ENCODE results near the gene PTPRD.

Gene PTPRD

DNA sequence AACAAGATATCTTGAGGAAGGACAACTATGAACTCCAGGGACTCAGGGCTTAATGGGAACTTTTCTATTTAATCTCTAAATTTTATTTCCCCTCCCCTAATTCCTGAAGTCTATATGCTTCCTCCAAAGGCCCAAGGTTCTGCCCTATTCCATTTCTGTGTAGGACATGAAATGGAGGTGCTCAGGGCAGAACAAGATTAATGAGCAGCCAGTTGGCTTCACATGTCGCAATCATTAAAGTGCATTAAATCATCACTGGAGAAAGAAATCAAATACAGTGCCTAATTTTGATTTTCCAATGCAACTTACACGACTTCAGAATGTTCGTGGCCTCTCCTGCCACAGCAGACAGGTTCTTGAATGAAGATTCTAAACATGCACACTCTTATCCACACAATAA is 862.1 kb downstream of the PTPRD start:
- H3K4me1 ChIP-seq (ENCODE audit: insufficient read depth, low read length): no peaks in the 10 kb centered on the region
- no peaks in the 10 kb centered on the region for H3K36me3 ChIP-seq (ENCODE audit: insufficient read depth, low read length)
- no peak overlapping the region for H2AFZ ChIP-seq (ENCODE audit: low read depth, low read length)
- H3K4me3 ChIP-seq (ENCODE audit: low read length): no peak overlapping the region
- no peaks in the 10 kb centered on the region for H3K27me3 ChIP-seq (ENCODE audit: insufficient read depth, low read length)
- H3K9me3 ChIP-seq (ENCODE audit: low read length): no peaks in the 10 kb centered on the region

DNA sequence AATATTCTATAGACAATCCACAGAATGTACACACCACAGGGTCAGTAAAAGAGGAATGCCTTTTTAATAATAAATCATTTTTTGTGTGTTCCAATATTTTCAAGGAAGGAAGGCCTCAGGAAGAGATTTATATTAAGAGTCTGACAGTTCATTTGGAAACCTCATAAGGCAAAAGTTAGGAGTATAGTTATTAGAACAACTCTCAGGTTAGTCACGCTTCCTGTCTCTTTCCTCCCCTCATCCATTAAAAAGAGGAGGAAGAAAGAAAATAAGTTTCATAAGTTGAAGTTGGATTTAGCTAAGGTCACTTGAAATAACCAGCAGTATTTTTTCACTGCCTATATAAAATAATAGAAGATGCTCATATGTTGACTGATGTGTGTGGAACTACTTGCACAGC is 863.2 kb downstream of the PTPRD start:
- Histone ChIP-seq H3K27me3 (ENCODE audit: insufficient read depth, low read length) (no peaks in the 10 kb centered on the region), H3K4me3 (ENCODE audit: low read length) (no peak overlapping the region), H3K4me1 (ENCODE audit: insufficient read depth, low read length) (no peaks in the 10 kb centered on the region), H2AFZ (ENCODE audit: low read depth, low read length) (no peak overlapping the region), H3K9me3 (ENCODE audit: low read length) (no peaks in the 10 kb centered on the region), H3K36me3 (ENCODE audit: insufficient read depth, low read length) (no peaks in the 10 kb centered on the region)

DNA sequence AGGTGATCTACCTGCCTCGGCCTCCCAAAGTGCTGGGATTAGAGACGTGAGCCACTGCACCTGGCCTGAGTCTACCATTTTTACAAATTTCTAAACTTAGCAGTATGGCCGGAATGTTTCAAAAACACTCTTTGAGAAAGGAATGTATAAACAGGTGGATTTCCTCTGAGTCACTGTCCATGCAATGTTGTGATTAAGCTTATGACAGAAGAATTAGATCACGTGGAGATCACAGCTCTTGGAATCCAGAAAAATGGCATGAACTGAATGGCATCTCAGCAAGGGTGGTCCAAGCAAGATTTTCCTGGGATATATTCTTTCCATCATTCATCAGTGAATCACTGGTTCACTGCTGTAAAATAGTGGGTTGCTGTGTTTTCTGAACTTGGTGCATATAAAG is 865.0 kb downstream of the PTPRD start:
- no peaks in the 10 kb centered on the region for H3K27me3 ChIP-seq (ENCODE audit: insufficient read depth, low read length)
- no peak overlapping the region for H3K4me3 ChIP-seq (ENCODE audit: low read length)
- no peaks in the 10 kb centered on the region for H3K36me3 ChIP-seq (ENCODE audit: insufficient read depth, low read length)
- H3K4me1 ChIP-seq (ENCODE audit: insufficient read depth, low read length): no peaks in the 10 kb centered on the region
- H3K9me3 ChIP-seq (ENCODE audit: low read length): no peaks in the 10 kb centered on the region
- H2AFZ ChIP-seq (ENCODE audit: low read depth, low read length): no peak overlapping the region

DNA sequence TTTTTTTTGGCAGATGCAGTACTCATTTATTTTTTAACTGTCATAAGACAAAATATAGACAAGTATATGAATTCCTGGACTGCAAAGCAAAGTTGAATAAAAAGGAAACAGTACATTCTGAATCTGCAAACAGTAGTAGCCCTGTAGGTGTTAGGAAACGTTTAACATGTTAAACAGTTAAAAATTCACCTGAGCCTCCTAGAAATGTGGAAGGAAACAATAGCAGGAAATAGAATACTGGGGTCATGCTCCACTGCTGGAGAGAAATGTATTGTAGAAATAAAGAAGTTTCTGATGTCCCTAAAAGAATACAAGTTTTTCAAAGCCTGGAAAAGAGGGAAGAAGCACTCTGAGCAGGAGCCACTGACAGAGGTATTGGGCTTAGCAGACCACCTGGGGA is 866.0 kb downstream of the PTPRD start:
- Histone ChIP-seq H3K36me3 (ENCODE audit: insufficient read depth, low read length) (no peaks in the 10 kb centered on the region), H2AFZ (ENCODE audit: low read depth, low read length) (no peak overlapping the region), H3K9me3 (ENCODE audit: low read length) (no peaks in the 10 kb centered on the region)

DNA sequence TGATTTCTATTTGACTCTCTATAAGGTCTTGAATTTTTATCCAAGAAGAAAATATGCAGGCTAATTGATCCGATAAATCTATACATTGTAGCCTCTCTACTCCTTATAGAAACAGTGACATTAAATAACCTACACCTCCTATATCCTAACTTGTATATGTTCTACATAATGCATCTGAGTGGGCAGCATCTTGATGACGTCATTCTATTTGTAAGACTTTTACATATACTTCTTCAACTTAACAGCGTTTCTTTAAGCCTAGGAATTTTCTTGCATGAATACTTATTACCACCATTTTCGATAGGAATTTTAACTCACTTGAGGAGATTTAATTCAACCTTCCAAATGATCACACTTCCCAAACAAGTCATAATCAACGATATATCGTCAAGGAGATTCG is 869.0 kb downstream of the PTPRD start:
- Histone ChIP-seq H3K4me3 (ENCODE audit: low read length) (no peak overlapping the region), H2AFZ (ENCODE audit: low read depth, low read length) (no peak overlapping the region), H3K27me3 (ENCODE audit: insufficient read depth, low read length) (no peaks in the 10 kb centered on the region), H3K9me3 (ENCODE audit: low read length) (no peaks in the 10 kb centered on the region), H3K4me1 (ENCODE audit: insufficient read depth, low read length) (no peaks in the 10 kb centered on the region), H3K36me3 (ENCODE audit: insufficient read depth, low read length) (no peaks in the 10 kb centered on the region)

More for the DNA sequence above, 866.0 kb downstream of the PTPRD start:
- Histone ChIP-seq H3K4me1 (ENCODE audit: insufficient read depth, low read length) (no peaks in the 10 kb centered on the region), H3K27me3 (ENCODE audit: insufficient read depth, low read length) (no peaks in the 10 kb centered on the region), H3K4me3 (ENCODE audit: low read length) (no peak overlapping the region)

DNA sequence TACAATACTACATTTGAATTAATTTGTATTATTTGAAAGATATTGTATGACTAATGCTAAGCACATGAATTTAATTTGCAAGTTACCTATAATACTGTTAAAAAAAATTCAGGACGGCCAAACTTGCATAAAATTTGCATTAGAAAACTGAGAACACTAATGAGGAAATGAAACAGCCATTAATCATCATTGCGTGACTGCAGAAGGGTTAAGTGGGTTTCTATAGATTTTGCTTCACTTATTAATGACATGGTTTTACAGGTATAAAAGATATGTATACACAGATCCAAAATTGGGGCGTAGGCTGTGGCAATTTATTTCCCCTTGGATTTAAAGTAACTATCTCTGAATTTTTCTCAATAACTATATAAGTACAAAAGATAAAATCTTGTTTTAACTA is 882.6 kb downstream of the PTPRD start:
- H3K4me3 ChIP-seq (ENCODE audit: low read length): no peak overlapping the region
- no peaks in the 10 kb centered on the region for H3K36me3 ChIP-seq (ENCODE audit: insufficient read depth, low read length)
- H3K4me1 ChIP-seq (ENCODE audit: insufficient read depth, low read length): no peaks in the 10 kb centered on the region
- no peak overlapping the region for H2AFZ ChIP-seq (ENCODE audit: low read depth, low read length)
- H3K27me3 ChIP-seq (ENCODE audit: insufficient read depth, low read length): no peaks in the 10 kb centered on the region
- H3K9me3 ChIP-seq (ENCODE audit: low read length): no peaks in the 10 kb centered on the region

DNA sequence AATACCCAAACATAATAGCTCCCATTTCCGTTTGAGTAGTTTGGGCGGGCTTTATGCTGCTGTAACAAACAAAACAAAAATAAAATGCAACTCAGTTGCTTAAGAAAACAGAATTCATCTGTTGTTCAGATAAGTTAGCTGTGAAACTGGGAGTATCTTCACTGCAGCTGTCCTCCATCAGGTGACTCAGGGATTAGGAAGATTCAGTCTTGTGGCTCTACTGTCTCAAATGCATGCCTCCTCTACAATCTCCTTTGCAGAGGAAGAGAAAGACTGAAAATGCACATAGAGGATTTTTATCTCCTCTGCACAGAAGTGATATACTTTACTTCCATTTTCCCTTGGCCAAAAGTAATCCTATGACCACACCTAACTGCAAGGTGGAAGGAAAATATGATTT is 883.7 kb downstream of the PTPRD start:
- Histone ChIP-seq H3K36me3 (ENCODE audit: insufficient read depth, low read length) (no peaks in the 10 kb centered on the region), H3K9me3 (ENCODE audit: low read length) (no peaks in the 10 kb centered on the region), H3K4me1 (ENCODE audit: insufficient read depth, low read length) (no peaks in the 10 kb centered on the region)

DNA sequence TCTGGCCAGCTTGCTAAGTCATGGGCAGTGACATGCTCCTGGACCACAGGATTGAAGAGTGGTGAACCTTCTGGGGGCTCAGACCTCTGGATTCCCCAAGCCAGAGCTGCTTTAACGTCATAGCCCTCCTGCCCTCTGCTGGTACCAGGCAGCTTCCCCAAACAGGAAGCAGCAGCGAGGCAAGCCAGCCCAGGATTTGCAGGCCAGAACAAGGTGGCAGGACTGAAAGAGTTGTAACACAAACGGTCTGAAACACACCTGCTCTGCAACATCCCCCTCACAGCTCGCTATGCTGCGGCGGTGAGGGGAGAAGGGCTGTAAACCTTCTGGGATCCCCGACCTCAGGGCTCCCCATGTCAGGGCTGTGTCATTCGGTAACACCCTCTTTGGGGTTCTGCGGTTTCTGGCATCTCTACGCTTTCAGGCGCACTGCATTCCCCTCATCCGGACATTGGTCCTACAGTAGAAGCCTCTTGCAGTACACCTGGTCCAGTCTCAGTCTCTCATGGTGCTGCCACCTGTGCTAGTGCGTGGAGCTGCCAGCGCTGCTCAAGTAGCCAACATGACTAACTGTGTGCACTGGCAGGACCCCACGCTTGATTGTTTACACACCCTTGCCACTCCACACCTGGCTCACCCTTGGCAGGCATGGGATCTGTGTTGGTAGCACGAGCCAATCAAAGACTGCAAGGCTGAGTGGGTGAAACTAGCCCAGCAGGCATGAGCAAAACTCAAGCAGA is 893.3 kb downstream of the PTPRD start:
- no peak overlapping the region for H3K4me3 ChIP-seq (ENCODE audit: low read length)
- no peaks in the 10 kb centered on the region for H3K36me3 ChIP-seq (ENCODE audit: insufficient read depth, low read length)
- H3K4me1 ChIP-seq (ENCODE audit: insufficient read depth, low read length): no peaks in the 10 kb centered on the region
- no peak overlapping the region for H2AFZ ChIP-seq (ENCODE audit: low read depth, low read length)
- H3K9me3 ChIP-seq (ENCODE audit: low read length): no peaks in the 10 kb centered on the region
- H3K27me3 ChIP-seq (ENCODE audit: insufficient read depth, low read length): no peaks in the 10 kb centered on the region

More for the DNA sequence above, 883.7 kb downstream of the PTPRD start:
- H3K4me3 ChIP-seq (ENCODE audit: low read length): no peak overlapping the region
- no peak overlapping the region for H2AFZ ChIP-seq (ENCODE audit: low read depth, low read length)
- H3K27me3 ChIP-seq (ENCODE audit: insufficient read depth, low read length): no peaks in the 10 kb centered on the region

DNA sequence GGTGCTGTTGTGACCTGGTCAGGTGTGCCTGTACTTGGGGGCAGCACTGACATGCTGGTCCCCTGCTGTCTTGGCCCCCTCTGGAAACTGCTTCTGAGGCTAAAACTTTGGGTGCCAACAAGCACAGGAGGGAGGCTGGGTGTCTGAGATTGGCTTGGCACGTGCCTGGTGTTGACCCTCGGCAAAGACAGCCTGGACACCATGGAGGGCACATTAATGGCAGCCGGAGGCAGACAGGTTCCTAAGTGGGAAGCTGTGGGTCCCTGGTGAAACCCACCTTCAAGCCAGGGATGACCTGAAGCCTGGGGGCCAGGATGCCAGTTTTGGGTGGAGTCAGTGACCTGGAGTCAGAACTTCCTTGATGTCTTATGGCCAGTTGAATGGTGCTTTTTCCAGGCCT is 894.1 kb downstream of the PTPRD start:
- H3K4me3 ChIP-seq (ENCODE audit: low read length): no peak overlapping the region
- no peak overlapping the region for H2AFZ ChIP-seq (ENCODE audit: low read depth, low read length)
- H3K27me3 ChIP-seq (ENCODE audit: insufficient read depth, low read length): no peaks in the 10 kb centered on the region
- no peaks in the 10 kb centered on the region for H3K4me1 ChIP-seq (ENCODE audit: insufficient read depth, low read length)
- no peaks in the 10 kb centered on the region for H3K9me3 ChIP-seq (ENCODE audit: low read length)
- H3K36me3 ChIP-seq (ENCODE audit: insufficient read depth, low read length): no peaks in the 10 kb centered on the region

DNA sequence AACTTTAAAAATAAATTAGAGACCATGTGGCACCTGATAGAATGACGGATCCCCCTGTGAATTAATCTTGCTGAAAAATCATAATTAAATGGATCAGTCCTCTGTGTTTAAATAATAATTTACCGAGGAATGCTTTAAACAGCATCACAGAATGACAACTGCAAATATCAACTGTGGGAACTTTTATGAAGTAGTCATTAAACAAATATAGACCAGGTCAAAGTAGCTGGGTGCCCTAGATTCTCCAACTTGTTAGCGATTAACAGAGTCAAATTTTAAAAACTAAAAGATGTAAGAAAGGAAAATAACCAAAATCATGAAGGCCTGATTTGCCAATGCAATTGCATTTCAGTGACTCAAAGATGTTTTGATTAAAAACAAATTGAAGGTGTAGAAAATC is 933.4 kb downstream of the PTPRD start:
- H3K36me3 ChIP-seq (ENCODE audit: insufficient read depth, low read length): no peaks in the 10 kb centered on the region
- no peaks in the 10 kb centered on the region for H3K4me1 ChIP-seq (ENCODE audit: insufficient read depth, low read length)
- H3K27me3 ChIP-seq (ENCODE audit: insufficient read depth, low read length): no peaks in the 10 kb centered on the region
- H3K9me3 ChIP-seq (ENCODE audit: low read length): no peaks in the 10 kb centered on the region
- H3K4me3 ChIP-seq (ENCODE audit: low read length): no peak overlapping the region
- H2AFZ ChIP-seq (ENCODE audit: low read depth, low read length): no peak overlapping the region

DNA sequence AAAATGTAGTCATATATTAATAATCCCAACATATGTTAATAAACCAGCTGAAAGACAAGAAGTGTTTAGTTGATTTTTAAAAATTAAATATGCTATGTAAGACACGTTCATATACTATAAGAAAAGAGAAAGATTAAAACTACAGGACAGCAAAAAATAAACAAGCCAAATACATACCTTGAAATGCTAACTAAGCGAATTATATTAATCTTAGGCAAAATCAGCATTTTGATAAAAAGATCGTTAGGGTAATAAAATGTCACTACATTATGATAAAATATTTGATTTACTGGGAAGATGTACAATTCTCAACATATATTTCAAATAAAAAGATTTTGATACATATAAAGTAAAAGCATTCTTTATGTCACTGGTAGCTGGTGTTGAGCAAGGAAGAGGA is 938.3 kb downstream of the PTPRD start:
- Histone ChIP-seq H3K27me3 (ENCODE audit: insufficient read depth, low read length) (no peaks in the 10 kb centered on the region), H3K36me3 (ENCODE audit: insufficient read depth, low read length) (no peaks in the 10 kb centered on the region), H2AFZ (ENCODE audit: low read depth, low read length) (no peak overlapping the region)

DNA sequence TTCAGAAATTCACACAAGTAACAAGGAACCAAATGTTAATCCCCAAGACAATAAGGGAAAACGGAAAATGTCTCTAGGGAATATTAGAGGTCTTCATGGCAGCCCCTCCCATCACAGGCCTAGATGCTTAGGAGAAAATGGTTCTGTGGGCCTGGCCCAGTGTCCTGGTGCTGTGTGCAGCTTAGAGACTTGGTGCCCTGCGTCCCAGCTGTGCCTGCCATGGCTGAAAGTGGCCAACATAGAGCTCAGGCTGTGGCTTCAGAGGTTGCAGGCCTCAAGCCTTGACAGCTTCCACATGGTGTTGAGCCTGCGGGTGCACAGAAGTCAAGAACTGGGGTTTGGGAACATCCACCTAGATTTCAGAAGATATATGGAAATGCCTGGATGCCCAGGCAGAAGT is 942.3 kb downstream of the PTPRD start:
- H2AFZ ChIP-seq (ENCODE audit: low read depth, low read length): no peak overlapping the region
- no peaks in the 10 kb centered on the region for H3K4me1 ChIP-seq (ENCODE audit: insufficient read depth, low read length)
- H3K9me3 ChIP-seq (ENCODE audit: low read length): no peaks in the 10 kb centered on the region
- H3K36me3 ChIP-seq (ENCODE audit: insufficient read depth, low read length): no peaks in the 10 kb centered on the region
- H3K4me3 ChIP-seq (ENCODE audit: low read length): no peak overlapping the region
- H3K27me3 ChIP-seq (ENCODE audit: insufficient read depth, low read length): no peaks in the 10 kb centered on the region

More for the DNA sequence above, 938.3 kb downstream of the PTPRD start:
- no peaks in the 10 kb centered on the region for H3K4me1 ChIP-seq (ENCODE audit: insufficient read depth, low read length)
- no peak overlapping the region for H3K4me3 ChIP-seq (ENCODE audit: low read length)
- no peaks in the 10 kb centered on the region for H3K9me3 ChIP-seq (ENCODE audit: low read length)

DNA sequence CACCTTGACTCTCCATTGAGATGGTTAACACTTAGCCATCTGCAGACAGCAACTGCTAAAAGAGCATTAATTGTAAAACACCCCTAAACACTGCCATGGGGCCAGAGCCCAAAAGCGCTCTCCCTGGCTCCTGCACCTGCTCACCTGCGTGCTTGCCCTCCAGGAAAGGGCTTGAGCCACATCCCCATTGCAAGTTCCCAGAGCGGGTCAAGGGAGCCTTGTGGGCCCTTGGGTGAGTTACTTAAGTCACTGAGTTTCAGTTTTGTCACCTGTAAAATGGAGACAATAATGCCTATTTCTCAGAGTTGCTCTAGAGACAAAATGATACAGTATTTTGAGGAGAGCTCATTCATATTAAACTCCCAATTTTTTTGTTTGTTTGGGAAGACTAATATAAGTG is 967.8 kb downstream of the PTPRD start:
- H3K27me3 ChIP-seq (ENCODE audit: insufficient read depth, low read length): no peaks in the 10 kb centered on the region
- H3K9me3 ChIP-seq (ENCODE audit: low read length): no peaks in the 10 kb centered on the region
- H3K4me3 ChIP-seq (ENCODE audit: low read length): no peak overlapping the region
- no peaks in the 10 kb centered on the region for H3K4me1 ChIP-seq (ENCODE audit: insufficient read depth, low read length)
- no peak overlapping the region for H2AFZ ChIP-seq (ENCODE audit: low read depth, low read length)
- H3K36me3 ChIP-seq (ENCODE audit: insufficient read depth, low read length): no peaks in the 10 kb centered on the region

DNA sequence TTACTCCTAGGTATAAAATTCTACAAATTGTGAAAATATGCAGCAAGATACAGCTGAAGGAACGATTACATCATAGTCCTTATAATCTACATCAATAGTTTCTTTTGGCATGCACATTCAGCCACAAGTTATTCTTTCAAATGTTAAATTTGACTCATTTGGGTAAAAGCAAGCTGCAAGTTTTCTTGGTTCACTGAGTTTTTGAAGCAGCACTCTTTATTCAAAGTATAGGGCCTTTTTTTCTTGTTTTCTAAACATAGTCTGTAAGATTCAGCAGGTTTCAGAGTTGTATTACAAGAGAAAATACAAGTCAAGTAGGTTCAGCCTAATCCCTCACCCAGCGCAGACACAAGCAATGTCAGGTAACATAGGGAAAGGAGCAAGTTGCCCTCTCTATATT is 981.5 kb downstream of the PTPRD start:
- no peaks in the 10 kb centered on the region for H3K27me3 ChIP-seq (ENCODE audit: insufficient read depth, low read length)
- H3K4me1 ChIP-seq (ENCODE audit: insufficient read depth, low read length): no peaks in the 10 kb centered on the region
- no peaks in the 10 kb centered on the region for H3K9me3 ChIP-seq (ENCODE audit: low read length)
- no peak overlapping the region for H2AFZ ChIP-seq (ENCODE audit: low read depth, low read length)
- no peaks in the 10 kb centered on the region for H3K36me3 ChIP-seq (ENCODE audit: insufficient read depth, low read length)
- H3K4me3 ChIP-seq (ENCODE audit: low read length): no peak overlapping the region
